ENCODE results near the gene SAXO1.
A peak's percentile ranks its signal among the peaks of the same experiment; 100 is the strongest.
"Not testable (repeated sequence)": the region's sequence is repeated elsewhere in the genome, so short reads cannot be mapped to it uniquely, and the experiment has no call there.

Gene SAXO1

GRCh38 chr9:18935541-18935940, 97.5 kb downstream of the SAXO1 start:
- TF ChIP-seq CTCF (IDR thresholded peaks at IDR 0.05; ENCODE audit: low read depth, low read length): no peak
- in situ Hi-C loops (cut with HindIII; ENCODE audit: low sequenced_read_pairs): no loop called here
- no peak overlapping the region for H3K4me3 ChIP-seq (ENCODE audit: low read depth, low read length)
- DNase-seq (ENCODE audit: low read depth, low spot score): no peak

GRCh38 chr9:18930611-18931010, 102.4 kb downstream of the SAXO1 start:
- in situ Hi-C loops (cut with HindIII; ENCODE audit: low sequenced_read_pairs); DNase-seq (ENCODE audit: low read depth, low spot score); H3K4me3 ChIP-seq (ENCODE audit: low read depth, low read length): not testable (repeated sequence)

GRCh38 chr9:18928711-18929110, 104.3 kb downstream of the SAXO1 start:
- TF ChIP-seq CTCF (IDR thresholded peaks at IDR 0.05; ENCODE audit: low read depth, low read length): no peak
- H3K4me3 ChIP-seq (ENCODE audit: low read depth, low read length): no peak overlapping the region
- in situ Hi-C loops (cut with HindIII; ENCODE audit: low sequenced_read_pairs): no loop called here
- peak; percentile 56 for DNase-seq (ENCODE audit: low read depth, low spot score)

GRCh38 chr9:18926513-18926912, 106.5 kb downstream of the SAXO1 start:
- DNase-seq (ENCODE audit: low read depth, low spot score): no peak
- TF ChIP-seq CTCF (IDR thresholded peaks at IDR 0.05; ENCODE audit: low read depth, low read length): no peak
- H3K4me3 ChIP-seq (ENCODE audit: low read depth, low read length): no peak overlapping the region
- in situ Hi-C loops (cut with HindIII; ENCODE audit: low sequenced_read_pairs): no loop called here

- TF ChIP-seq CTCF (IDR thresholded peaks at IDR 0.05; ENCODE audit: low read depth, low read length): no peak
- no peak for DNase-seq (ENCODE audit: low read depth, low spot score)
- in situ Hi-C loops (cut with HindIII; ENCODE audit: low sequenced_read_pairs): no loop called here
- H3K4me3 ChIP-seq (ENCODE audit: low read depth, low read length): no peak overlapping the region
These were observed 107.1 kb downstream of the SAXO1 start for GRCh38 chr9:18925880-18926279.

GRCh38 chr9:18923671-18924430, 109.2 kb downstream of the SAXO1 start:
- in situ Hi-C loops (cut with HindIII; ENCODE audit: low sequenced_read_pairs): no loop called here
- DNase-seq (ENCODE audit: low read depth, low spot score): no peak
- H3K4me3 ChIP-seq (ENCODE audit: low read depth, low read length): no peak overlapping the region
- TF ChIP-seq CTCF (IDR thresholded peaks at IDR 0.05; ENCODE audit: low read depth, low read length): no peak

- DNase-seq (ENCODE audit: low read depth, low spot score): no peak
- TF ChIP-seq CTCF (IDR thresholded peaks at IDR 0.05; ENCODE audit: low read depth, low read length): no peak
- in situ Hi-C loops (cut with HindIII; ENCODE audit: low sequenced_read_pairs): no loop called here
- no peak overlapping the region for H3K4me3 ChIP-seq (ENCODE audit: low read depth, low read length)
These were observed 109.8 kb downstream of the SAXO1 start for GRCh38 chr9:18923167-18923566.

Data from astrocyte of the spinal cord (primary cell).